Measurements from ENCODE around the gene CFAP97D2. TPM values are rescaled to one million over a fixed set of nuclear protein-coding genes. Genes with fewer than 3 reads are reported as not detected.

CFAP97D2 gene
- total and polyA plus RNA-seq, 2 donors from 2014 or later: not detected

DNA sequence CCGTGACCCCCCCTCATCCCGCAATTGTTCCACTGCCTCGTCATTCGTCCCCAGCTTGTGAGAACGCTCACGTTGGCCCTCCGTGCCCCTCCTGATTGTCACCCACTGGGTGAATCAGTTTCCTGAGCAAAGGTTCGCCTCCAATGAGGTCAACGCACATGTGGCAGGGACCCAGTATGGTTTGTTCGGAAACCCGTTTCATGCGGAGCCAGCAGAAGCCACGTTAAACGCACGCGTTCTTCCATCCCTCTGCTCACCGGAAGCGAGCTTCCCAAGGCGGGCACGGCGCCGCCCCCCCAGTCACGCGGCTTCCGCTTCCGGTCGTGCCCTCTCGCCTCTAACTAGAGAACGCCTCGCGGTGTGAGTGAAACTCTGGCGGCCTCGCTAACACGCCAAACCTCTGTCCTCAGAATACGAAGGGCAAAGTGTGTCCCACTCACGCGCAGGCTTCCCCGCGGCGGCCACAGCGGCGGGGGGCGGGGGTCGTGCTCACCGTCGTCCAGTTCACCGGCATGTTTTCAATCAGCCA is 18.0 kb upstream of the CFAP97D2 start:
- DNase-seq (peak in 1 of 5 donors; percentile 70), FAIRE-seq (no peak)
- Histone ChIP-seq H3K9me3 (ENCODE audit: control insufficient read depth in 2 of 3, insufficient read depth in 1 of 3, low read length in 3 of 3) (no peaks in the 10 kb centered on the region), H3K4me3 (ENCODE audit: low read length in 3 of 3) (no peak overlapping the region), H3K9ac (ENCODE audit: low read length in 3 of 3) (no peak overlapping the region), H3K36me3 (ENCODE audit: control insufficient read depth in 2 of 3, insufficient read depth in 3 of 3, low read length in 3 of 3) (no peaks in the 10 kb centered on the region), H3K27me3 (ENCODE audit: control insufficient read depth, insufficient read depth, low read length) (no peaks in the 10 kb centered on the region), H3K4me1 (ENCODE audit: control insufficient read depth in 2 of 3, insufficient read depth in 2 of 3, low read depth in 1 of 3, low read length in 3 of 3) (peaks cover 0 to 8% (median 0%) of the 10 kb centered on the region in 3 donors), H3K27ac (ENCODE audit: low read depth in 2 of 2, low read length in 2 of 2) (no peak overlapping the region)
- no peak for TF ChIP-seq CTCF (IDR thresholded peaks at IDR 0.05; ENCODE audit: borderline replicate concordance, extremely low read depth, insufficient read depth)
- intact Hi-C loops (cut with DNase I): no loop called here

DNA sequence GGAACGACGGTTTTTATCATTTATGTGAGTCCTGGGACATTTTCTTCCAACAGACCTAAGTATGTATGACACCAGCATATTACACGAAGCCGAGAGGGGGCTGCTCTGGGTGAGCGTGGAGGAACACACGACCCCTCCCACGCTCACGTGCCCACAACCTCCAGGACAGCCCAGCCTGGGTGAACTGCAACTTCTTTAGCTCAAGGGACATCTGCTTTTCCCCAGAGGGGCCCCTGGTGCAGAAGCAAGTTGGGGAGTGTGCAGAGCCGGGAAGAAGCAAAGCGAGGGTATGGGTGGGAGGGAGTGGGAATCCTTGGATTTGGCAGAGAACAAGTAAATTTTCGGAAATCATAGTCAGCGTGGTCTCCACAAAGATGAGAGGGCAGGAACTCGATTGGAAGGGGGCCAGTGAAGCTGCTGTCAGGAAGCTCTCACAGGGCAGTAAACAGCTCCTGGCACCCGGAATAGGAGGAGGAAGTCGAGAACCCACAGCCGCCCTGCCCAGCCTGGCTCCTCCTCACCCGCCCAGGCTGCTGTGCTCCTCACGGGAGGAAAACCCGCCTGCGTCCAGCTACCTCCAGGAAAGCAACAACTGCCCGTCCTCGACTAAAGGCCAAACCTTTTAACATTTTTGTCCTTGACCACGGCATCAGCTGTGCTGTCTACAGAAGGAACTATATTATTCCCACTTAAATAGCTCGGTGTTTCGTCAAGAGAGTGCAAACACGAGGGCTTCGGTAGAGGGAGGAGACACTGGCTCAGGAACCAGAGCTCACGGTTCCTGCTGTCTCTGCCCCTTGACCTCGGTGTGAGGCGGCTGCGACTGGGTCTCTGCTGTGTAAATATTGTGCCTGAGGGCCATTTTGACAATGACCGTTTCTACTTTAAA is 17.2 kb upstream of the CFAP97D2 start:
- Histone ChIP-seq H3K9me3 (ENCODE audit: control insufficient read depth in 2 of 3, insufficient read depth in 1 of 3, low read length in 3 of 3) (no peaks in the 10 kb centered on the region), H3K27me3 (ENCODE audit: control insufficient read depth, insufficient read depth, low read length) (no peaks in the 10 kb centered on the region), H3K9ac (ENCODE audit: low read length in 3 of 3) (no peak overlapping the region), H3K27ac (ENCODE audit: low read depth in 2 of 2, low read length in 2 of 2) (no peak overlapping the region), H3K4me3 (ENCODE audit: low read length in 3 of 3) (peak overlapping the region in 1 of 3 donors; percentile 17), H3K4me1 (ENCODE audit: control insufficient read depth in 2 of 3, insufficient read depth in 2 of 3, low read depth in 1 of 3, low read length in 3 of 3) (peaks cover 0 to 8% (median 0%) of the 10 kb centered on the region in 3 donors), H3K36me3 (ENCODE audit: control insufficient read depth in 2 of 3, insufficient read depth in 3 of 3, low read length in 3 of 3) (no peaks in the 10 kb centered on the region)
- no peak for TF ChIP-seq CTCF (IDR thresholded peaks at IDR 0.05; ENCODE audit: borderline replicate concordance, extremely low read depth, insufficient read depth)
- DNase-seq (peak in 3 of 5 donors; percentile 21 to 87 (median 39)), FAIRE-seq (no peak)
- intact Hi-C loops (cut with DNase I): no loop called here

DNA sequence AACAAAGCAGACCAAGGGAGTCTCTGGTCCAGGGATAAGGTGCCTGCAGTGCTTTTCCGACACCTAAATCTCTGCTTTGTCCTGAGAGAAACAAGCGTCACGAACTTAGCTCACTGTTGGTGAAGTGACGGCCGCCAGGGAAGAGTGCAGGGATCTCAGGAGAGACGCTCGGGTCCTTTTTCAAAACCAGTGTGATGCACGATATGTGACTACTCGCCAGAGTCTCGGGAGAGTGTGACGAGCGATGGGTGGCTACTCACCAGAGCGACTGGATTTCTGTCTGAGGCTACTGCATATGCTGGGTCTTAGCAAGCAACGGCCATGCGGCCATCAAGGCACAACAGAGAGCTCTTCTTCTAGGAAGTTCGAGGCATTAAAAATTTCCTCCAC is 16.5 kb upstream of the CFAP97D2 start:
- Histone ChIP-seq H3K4me1 (ENCODE audit: control insufficient read depth in 2 of 3, insufficient read depth in 2 of 3, low read depth in 1 of 3, low read length in 3 of 3) (peaks cover 0 to 8% (median 0%) of the 10 kb centered on the region in 3 donors), H3K9ac (ENCODE audit: low read length in 3 of 3) (no peak overlapping the region), H3K27ac (ENCODE audit: low read depth in 2 of 2, low read length in 2 of 2) (no peak overlapping the region), H3K27me3 (ENCODE audit: control insufficient read depth, insufficient read depth, low read length) (no peaks in the 10 kb centered on the region), H3K36me3 (ENCODE audit: control insufficient read depth in 2 of 3, insufficient read depth in 3 of 3, low read length in 3 of 3) (no peaks in the 10 kb centered on the region), H3K4me3 (ENCODE audit: low read length in 3 of 3) (no peak overlapping the region), H3K9me3 (ENCODE audit: control insufficient read depth in 2 of 3, insufficient read depth in 1 of 3, low read length in 3 of 3) (no peaks in the 10 kb centered on the region)
- peak in 2 of 5 donors; percentile 15 to 16 for DNase-seq
- no peak for TF ChIP-seq CTCF (IDR thresholded peaks at IDR 0.05; ENCODE audit: borderline replicate concordance, extremely low read depth, insufficient read depth)
- intact Hi-C loops (cut with DNase I): no loop called here
- no peak for FAIRE-seq
